Measurements from ENCODE around the gene TLK1. TPM values are rescaled to one million over a fixed set of nuclear protein-coding genes. Genes with fewer than 3 reads are reported as not detected.

The TLK1 gene
- polyA plus RNA-seq, 1 donor from 2014 or later = 33.1 TPM

DNA sequence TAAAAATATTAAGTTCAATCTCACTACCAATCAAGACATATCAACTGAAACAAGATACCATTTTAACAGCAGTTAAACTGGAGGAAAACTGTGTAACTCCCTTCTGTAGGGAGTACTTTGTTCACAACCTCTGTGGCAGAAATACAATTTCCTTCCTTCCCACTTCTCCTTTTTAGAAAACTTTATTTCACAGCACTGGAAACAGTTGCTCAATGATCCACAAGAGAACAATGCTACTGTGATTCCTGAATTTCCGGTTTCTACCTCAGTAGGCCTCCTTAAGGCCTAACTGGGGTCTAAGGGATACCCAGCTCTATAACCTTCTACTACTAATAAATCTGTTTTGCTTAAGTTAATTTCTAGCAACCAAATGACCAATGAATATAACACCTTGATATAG, 14.1 kb downstream of the TLK1 start:
- H3K4me3 ChIP-seq (ENCODE audit: low read length) = no peak overlapping the region
- no peaks in the 10 kb centered on the region for H4K20me1 ChIP-seq (ENCODE audit: insufficient read depth)
- H3K9me2 ChIP-seq (ENCODE audit: insufficient read depth, low read length) = no peaks in the 10 kb centered on the region
- H3K27me3 ChIP-seq (ENCODE audit: insufficient read depth, low read depth, low read length) = no peaks in the 10 kb centered on the region
- no peak overlapping the region for H3K27ac ChIP-seq (ENCODE audit: low read length)
- H2AFZ ChIP-seq (ENCODE audit: low read depth, low read length) = no peak overlapping the region
- peaks cover 89% of the 10 kb centered on the region for H3K79me2 ChIP-seq (replicated peaks; ENCODE audit: insufficient read depth, low read length)
- no peaks in the 10 kb centered on the region for H3K9me3 ChIP-seq (ENCODE audit: low read length)
- no peaks in the 10 kb centered on the region for H3K36me3 ChIP-seq (ENCODE audit: insufficient read depth, low read length)
- no peaks in the 10 kb centered on the region for H3F3A ChIP-seq (ENCODE audit: insufficient read depth, low read length, poor library complexity, severe bottlenecking)
- H3K4me2 ChIP-seq (ENCODE audit: low read length) = no peak overlapping the region
- TF ChIP-seq POLR2AphosphoS5 (IDR thresholded peaks at IDR 0.05) = no peak
- no peak for TF ChIP-seq EZH2 (IDR thresholded peaks at IDR 0.05; ENCODE audit: borderline replicate concordance, insufficient read depth, low read length, poor library complexity, severe bottlenecking)
- TF ChIP-seq, protein P1, sequence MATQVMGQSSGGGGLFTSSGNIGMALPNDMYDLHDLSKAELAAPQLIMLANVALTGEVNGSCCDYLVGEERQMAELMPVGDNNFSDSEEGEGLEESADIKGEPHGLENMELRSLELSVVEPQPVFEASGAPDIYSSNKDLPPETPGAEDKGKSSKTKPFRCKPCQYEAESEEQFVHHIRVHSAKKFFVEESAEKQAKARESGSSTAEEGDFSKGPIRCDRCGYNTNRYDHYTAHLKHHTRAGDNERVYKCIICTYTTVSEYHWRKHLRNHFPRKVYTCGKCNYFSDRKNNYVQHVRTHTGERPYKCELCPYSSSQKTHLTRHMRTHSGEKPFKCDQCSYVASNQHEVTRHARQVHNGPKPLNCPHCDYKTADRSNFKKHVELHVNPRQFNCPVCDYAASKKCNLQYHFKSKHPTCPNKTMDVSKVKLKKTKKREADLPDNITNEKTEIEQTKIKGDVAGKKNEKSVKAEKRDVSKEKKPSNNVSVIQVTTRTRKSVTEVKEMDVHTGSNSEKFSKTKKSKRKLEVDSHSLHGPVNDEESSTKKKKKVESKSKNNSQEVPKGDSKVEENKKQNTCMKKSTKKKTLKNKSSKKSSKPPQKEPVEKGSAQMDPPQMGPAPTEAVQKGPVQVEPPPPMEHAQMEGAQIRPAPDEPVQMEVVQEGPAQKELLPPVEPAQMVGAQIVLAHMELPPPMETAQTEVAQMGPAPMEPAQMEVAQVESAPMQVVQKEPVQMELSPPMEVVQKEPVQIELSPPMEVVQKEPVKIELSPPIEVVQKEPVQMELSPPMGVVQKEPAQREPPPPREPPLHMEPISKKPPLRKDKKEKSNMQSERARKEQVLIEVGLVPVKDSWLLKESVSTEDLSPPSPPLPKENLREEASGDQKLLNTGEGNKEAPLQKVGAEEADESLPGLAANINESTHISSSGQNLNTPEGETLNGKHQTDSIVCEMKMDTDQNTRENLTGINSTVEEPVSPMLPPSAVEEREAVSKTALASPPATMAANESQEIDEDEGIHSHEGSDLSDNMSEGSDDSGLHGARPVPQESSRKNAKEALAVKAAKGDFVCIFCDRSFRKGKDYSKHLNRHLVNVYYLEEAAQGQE (IDR thresholded peaks at IDR 0.05; ENCODE audit: borderline replicate concordance) = no peak
- no peak for TF ChIP-seq SMC3 (conservative IDR thresholded peaks at IDR 0.05; ENCODE audit: poor library complexity)
- TF ChIP-seq MXI1 (conservative IDR thresholded peaks at IDR 0.05; ENCODE audit: poor library complexity, severe bottlenecking) = no peak
- no peak for TF ChIP-seq EP300 (conservative IDR thresholded peaks at IDR 0.05; ENCODE audit: poor library complexity, severe bottlenecking)
- no peak for TF ChIP-seq TAF1 (IDR thresholded peaks at IDR 0.05; ENCODE audit: low read depth)
- TF ChIP-seq CTCF (IDR thresholded peaks at IDR 0.05; ENCODE audit: poor library complexity, severe bottlenecking) = no peak
- no peak for TF ChIP-seq RAD21 (conservative IDR thresholded peaks at IDR 0.05)
- no peak overlapping the region for H3K9ac ChIP-seq (ENCODE audit: low read length)

- H2AFZ ChIP-seq (ENCODE audit: low read depth, low read length) = no peak overlapping the region
- TF ChIP-seq, protein P1 (IDR thresholded peaks at IDR 0.05; ENCODE audit: borderline replicate concordance) = no peak
- no peak for TF ChIP-seq EP300 (conservative IDR thresholded peaks at IDR 0.05; ENCODE audit: poor library complexity, severe bottlenecking)
- TF ChIP-seq EZH2 (IDR thresholded peaks at IDR 0.05; ENCODE audit: borderline replicate concordance, insufficient read depth, low read length, poor library complexity, severe bottlenecking) = no peak
- no peak for TF ChIP-seq MXI1 (conservative IDR thresholded peaks at IDR 0.05; ENCODE audit: poor library complexity, severe bottlenecking)
- no peak for TF ChIP-seq POLR2AphosphoS5 (IDR thresholded peaks at IDR 0.05)
- no peak for TF ChIP-seq CTCF (IDR thresholded peaks at IDR 0.05; ENCODE audit: poor library complexity, severe bottlenecking)
- no peak for TF ChIP-seq TAF1 (IDR thresholded peaks at IDR 0.05; ENCODE audit: low read depth)
- no peak for TF ChIP-seq RAD21 (conservative IDR thresholded peaks at IDR 0.05)
- no peak for TF ChIP-seq SMC3 (conservative IDR thresholded peaks at IDR 0.05; ENCODE audit: poor library complexity)
- no peak overlapping the region for H3K4me3 ChIP-seq (ENCODE audit: low read length)
- H3K79me2 ChIP-seq (replicated peaks; ENCODE audit: insufficient read depth, low read length) = peaks cover 90% of the 10 kb centered on the region
- no peaks in the 10 kb centered on the region for H3F3A ChIP-seq (ENCODE audit: insufficient read depth, low read length, poor library complexity, severe bottlenecking)
- no peak overlapping the region for H3K9ac ChIP-seq (ENCODE audit: low read length)
- no peaks in the 10 kb centered on the region for H3K36me3 ChIP-seq (ENCODE audit: insufficient read depth, low read length)
- H3K9me2 ChIP-seq (ENCODE audit: insufficient read depth, low read length) = no peaks in the 10 kb centered on the region
- H3K9me3 ChIP-seq (ENCODE audit: low read length) = no peaks in the 10 kb centered on the region
- H3K27me3 ChIP-seq (ENCODE audit: insufficient read depth, low read depth, low read length) = no peaks in the 10 kb centered on the region
- H4K20me1 ChIP-seq (ENCODE audit: insufficient read depth) = no peaks in the 10 kb centered on the region
- no peak overlapping the region for H3K4me2 ChIP-seq (ENCODE audit: low read length)
- H3K27ac ChIP-seq (ENCODE audit: low read length) = no peak overlapping the region
These were observed 14.6 kb downstream of the TLK1 start for GRCh38 chr2:171146071-171146470.

Measured in neural cell (in vitro differentiated cells).